ENCODE measurements around the gene PRKCD.

The PRKCD gene

GRCh38 chr3:53151465-53151864, 9.5 kb upstream of the PRKCD start:
- TF ChIP-seq SIN3A (IDR thresholded peaks at IDR 0.05; ENCODE audit: borderline replicate concordance, insufficient read depth, low read length) (no peak), TAF1 (IDR thresholded peaks at IDR 0.05; ENCODE audit: borderline replicate concordance, insufficient read depth, low read length) (no peak), POLR2AphosphoS5 (IDR thresholded peaks at IDR 0.05; ENCODE audit: low read depth, low read length) (no peak), FOXP2 (optimal IDR thresholded peaks at IDR 0.05; ENCODE audit: borderline replicate concordance, extremely low read depth, extremely low read length, insufficient read depth) (no peak)
- TF ChIP-seq, protein P1, sequence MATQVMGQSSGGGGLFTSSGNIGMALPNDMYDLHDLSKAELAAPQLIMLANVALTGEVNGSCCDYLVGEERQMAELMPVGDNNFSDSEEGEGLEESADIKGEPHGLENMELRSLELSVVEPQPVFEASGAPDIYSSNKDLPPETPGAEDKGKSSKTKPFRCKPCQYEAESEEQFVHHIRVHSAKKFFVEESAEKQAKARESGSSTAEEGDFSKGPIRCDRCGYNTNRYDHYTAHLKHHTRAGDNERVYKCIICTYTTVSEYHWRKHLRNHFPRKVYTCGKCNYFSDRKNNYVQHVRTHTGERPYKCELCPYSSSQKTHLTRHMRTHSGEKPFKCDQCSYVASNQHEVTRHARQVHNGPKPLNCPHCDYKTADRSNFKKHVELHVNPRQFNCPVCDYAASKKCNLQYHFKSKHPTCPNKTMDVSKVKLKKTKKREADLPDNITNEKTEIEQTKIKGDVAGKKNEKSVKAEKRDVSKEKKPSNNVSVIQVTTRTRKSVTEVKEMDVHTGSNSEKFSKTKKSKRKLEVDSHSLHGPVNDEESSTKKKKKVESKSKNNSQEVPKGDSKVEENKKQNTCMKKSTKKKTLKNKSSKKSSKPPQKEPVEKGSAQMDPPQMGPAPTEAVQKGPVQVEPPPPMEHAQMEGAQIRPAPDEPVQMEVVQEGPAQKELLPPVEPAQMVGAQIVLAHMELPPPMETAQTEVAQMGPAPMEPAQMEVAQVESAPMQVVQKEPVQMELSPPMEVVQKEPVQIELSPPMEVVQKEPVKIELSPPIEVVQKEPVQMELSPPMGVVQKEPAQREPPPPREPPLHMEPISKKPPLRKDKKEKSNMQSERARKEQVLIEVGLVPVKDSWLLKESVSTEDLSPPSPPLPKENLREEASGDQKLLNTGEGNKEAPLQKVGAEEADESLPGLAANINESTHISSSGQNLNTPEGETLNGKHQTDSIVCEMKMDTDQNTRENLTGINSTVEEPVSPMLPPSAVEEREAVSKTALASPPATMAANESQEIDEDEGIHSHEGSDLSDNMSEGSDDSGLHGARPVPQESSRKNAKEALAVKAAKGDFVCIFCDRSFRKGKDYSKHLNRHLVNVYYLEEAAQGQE (IDR thresholded peaks at IDR 0.05; ENCODE audit: insufficient read depth in 1 of 2, low read depth in 2 of 2, low read length in 2 of 2): no peak

- TF ChIP-seq SIN3A (IDR thresholded peaks at IDR 0.05; ENCODE audit: borderline replicate concordance, insufficient read depth, low read length) (no peak), FOXP2 (optimal IDR thresholded peaks at IDR 0.05; ENCODE audit: borderline replicate concordance, extremely low read depth, extremely low read length, insufficient read depth) (no peak), POLR2AphosphoS5 (IDR thresholded peaks at IDR 0.05; ENCODE audit: low read depth, low read length) (no peak), TAF1 (IDR thresholded peaks at IDR 0.05; ENCODE audit: borderline replicate concordance, insufficient read depth, low read length) (no peak)
- TF ChIP-seq, protein P1 (IDR thresholded peaks at IDR 0.05; ENCODE audit: insufficient read depth in 1 of 2, low read depth in 2 of 2, low read length in 2 of 2): no peak
These were observed 8.9 kb upstream of the PRKCD start for GRCh38 chr3:53151870-53152660.

- TF ChIP-seq, protein P1 (IDR thresholded peaks at IDR 0.05; ENCODE audit: insufficient read depth in 1 of 2, low read depth in 2 of 2, low read length in 2 of 2): no peak
- TF ChIP-seq TAF1 (IDR thresholded peaks at IDR 0.05; ENCODE audit: borderline replicate concordance, insufficient read depth, low read length) (no peak), POLR2AphosphoS5 (IDR thresholded peaks at IDR 0.05; ENCODE audit: low read depth, low read length) (no peak), SIN3A (IDR thresholded peaks at IDR 0.05; ENCODE audit: borderline replicate concordance, insufficient read depth, low read length) (no peak), FOXP2 (optimal IDR thresholded peaks at IDR 0.05; ENCODE audit: borderline replicate concordance, extremely low read depth, extremely low read length, insufficient read depth) (no peak)
These were observed 7.7 kb upstream of the PRKCD start for GRCh38 chr3:53153264-53153823.

GRCh38 chr3:53153980-53154379, 7.0 kb upstream of the PRKCD start:
- TF ChIP-seq TAF1 (IDR thresholded peaks at IDR 0.05; ENCODE audit: borderline replicate concordance, insufficient read depth, low read length) (no peak), POLR2AphosphoS5 (IDR thresholded peaks at IDR 0.05; ENCODE audit: low read depth, low read length) (no peak), SIN3A (IDR thresholded peaks at IDR 0.05; ENCODE audit: borderline replicate concordance, insufficient read depth, low read length) (no peak), FOXP2 (optimal IDR thresholded peaks at IDR 0.05; ENCODE audit: borderline replicate concordance, extremely low read depth, extremely low read length, insufficient read depth) (no peak)
- TF ChIP-seq, protein P1 (IDR thresholded peaks at IDR 0.05; ENCODE audit: insufficient read depth in 1 of 2, low read depth in 2 of 2, low read length in 2 of 2): no peak
